KOPT-K1 (cell line): ENCODE measurements around the gene GRM8.

Experiments used
- H3K27ac ChIP-seq: fragments of 200-600 bp; sonication (generic); 2 replicates; pipeline ENCODE4 v1.5.1; 2016; ENCODE audit warnings: antibody characterized with exemption, mild to moderate bottlenecking, low read depth, low read length; ENCODE audit not compliant: poor library complexity, severe bottlenecking
- H3K36me3 ChIP-seq: fragments of 200-600 bp; sonication (generic); 2 replicates; pipeline ENCODE4 v1.5.1; 2017; ENCODE audit warnings: antibody characterized with exemption, mild to moderate bottlenecking, low read length, moderate library complexity; ENCODE audit not compliant: insufficient read depth
- H3K9me3 ChIP-seq: fragments of 200-600 bp; sonication (generic); 2 replicates; pipeline ENCODE4 v1.5.1; 2017; ENCODE audit warnings: antibody characterized with exemption, low read length, mild to moderate bottlenecking; ENCODE audit not compliant: insufficient read depth, poor library complexity, severe bottlenecking

Gene GRM8

DNA sequence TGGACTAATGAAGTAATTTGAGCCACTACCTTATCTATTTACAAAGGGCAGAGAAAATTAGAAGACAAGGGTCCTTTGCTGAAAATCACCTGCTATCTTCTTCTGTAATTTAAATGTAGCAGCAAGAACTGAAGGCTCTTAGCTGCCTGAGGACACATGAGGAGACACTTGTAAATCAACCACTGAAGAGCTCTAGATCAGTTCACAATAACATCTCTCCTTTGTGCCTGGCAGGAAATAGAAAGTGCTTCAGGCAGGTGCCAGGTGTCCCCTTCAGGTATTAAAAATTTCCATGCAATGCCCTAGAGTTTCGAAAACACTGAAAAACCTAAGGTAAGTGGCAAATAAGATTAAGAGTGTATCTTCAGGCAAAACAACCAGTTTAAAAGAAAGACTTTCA lies 474.6 kb downstream of the GRM8 start:
- Histone ChIP-seq H3K27ac (no peak overlapping the region), H3K36me3 (no peaks in the 10 kb centered on the region), H3K9me3 (no peaks in the 10 kb centered on the region)

DNA sequence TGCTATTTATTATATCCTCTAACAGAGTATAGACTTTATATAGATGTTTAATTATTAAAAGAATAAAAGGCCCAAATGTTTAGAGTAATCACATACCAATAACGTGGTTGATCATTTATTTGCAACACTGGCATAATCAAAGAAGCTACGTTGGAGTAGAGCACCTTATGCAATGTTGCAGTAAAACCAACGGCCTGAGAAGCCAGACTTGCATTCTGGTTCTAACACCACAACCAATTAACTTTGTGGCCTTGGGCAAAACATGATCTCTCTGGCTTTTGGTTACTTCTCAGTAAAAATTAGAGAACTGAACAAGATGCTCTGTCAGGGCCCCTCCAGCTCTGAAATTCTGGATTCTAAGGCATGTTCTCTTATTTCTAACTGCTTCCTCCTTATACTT lies 476.2 kb downstream of the GRM8 start:
- H3K36me3 ChIP-seq, result no peaks in the 10 kb centered on the region
- H3K27ac ChIP-seq, result no peak overlapping the region
- H3K9me3 ChIP-seq, result no peaks in the 10 kb centered on the region

DNA sequence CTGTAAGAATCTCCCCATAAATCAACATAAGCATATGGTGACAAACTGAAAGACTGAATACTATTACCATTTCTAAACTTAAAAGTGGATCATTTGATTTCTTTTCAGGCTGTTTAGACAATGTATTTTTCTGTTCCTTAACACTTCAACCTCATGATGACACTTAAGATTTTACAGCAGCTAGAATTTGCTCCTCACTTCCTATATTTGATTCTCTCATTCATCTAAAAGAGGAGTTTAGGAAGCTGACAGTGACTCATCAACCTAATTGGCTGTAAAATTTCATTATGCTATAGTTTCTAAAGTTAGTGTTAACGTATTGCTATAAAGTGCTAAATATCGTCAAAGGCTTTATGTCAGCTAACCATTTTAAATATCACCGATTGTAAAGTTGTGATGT lies 478.7 kb downstream of the GRM8 start:
- H3K27ac ChIP-seq, result no peak overlapping the region

DNA sequence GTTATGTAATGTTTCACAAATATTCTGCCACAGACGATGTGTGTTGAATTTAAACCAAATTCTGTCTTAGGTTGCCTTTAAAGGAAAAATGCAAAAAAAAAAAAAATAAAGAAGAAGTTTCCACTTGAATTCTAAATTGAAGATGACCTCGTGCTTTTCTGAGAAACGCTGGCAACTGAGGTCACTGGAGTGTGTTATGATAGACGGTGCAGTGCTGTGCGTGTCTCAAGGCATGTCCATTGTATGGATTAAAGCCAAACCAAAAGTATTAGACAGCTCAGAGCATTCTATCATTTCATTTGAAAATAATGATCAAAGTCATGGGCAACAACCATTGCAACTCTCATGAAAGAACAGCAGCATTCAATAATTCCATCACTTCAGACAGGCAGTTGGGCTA lies 483.9 kb downstream of the GRM8 start:
- Histone ChIP-seq H3K9me3 (no peaks in the 10 kb centered on the region), H3K27ac (no peak overlapping the region), H3K36me3 (no peaks in the 10 kb centered on the region)

More for the DNA sequence above, 478.7 kb downstream of the GRM8 start:
- no peaks in the 10 kb centered on the region for H3K9me3 ChIP-seq
- no peaks in the 10 kb centered on the region for H3K36me3 ChIP-seq

DNA sequence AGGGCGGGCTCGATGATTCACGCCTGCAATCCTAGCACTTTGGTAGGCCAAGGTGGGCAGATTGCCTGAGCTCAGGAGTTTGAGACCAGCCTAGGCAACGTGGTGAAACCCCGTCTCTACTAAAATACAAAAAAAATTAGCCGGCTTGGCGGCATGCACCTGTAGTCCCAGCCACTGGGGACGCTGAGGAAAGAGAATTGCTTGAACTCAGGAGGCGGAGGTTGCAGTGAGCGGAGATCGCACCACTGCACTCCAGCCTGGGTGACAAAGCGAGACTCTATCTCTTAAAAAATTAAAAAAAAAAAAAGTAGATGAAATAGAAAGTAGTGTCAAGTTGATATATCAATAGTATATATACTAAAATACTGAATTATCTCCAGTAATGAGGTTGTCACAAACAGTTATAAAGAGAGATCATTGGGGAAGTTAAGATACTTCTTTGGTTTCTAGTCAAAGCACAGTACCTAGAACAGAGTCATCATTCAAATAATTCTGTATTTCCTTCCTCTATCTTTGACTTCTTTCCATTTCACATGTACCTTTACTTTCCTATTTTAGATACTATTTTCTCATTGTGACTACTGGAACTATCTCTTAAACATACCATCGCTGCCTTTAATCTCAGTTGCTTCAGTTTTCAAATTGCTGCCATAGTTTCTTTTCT lies 491.7 kb downstream of the GRM8 start:
- Histone ChIP-seq H3K36me3 (no peaks in the 10 kb centered on the region), H3K27ac (no peak overlapping the region), H3K9me3 (no peaks in the 10 kb centered on the region)

DNA sequence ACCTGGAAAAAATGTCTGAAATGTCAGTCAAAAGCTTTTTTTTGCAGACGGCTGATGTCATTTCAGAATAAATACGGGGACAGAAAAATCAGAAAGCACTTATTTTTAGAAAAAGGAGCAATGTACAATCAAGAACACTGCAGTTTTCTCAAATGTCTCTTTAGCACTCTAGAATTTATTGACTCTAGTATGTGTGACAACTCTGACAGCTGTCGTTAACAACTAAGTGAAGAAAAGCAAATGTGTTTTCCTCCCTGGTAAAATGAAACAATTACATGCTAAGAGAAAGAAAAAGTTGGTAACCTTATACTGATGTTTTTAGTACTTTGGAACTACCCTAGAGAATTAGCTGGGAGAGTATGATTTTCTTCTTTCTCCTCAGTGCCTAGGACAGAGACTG lies 497.4 kb downstream of the GRM8 start:
- Histone ChIP-seq H3K9me3 (no peaks in the 10 kb centered on the region), H3K27ac (no peak overlapping the region), H3K36me3 (no peaks in the 10 kb centered on the region)

DNA sequence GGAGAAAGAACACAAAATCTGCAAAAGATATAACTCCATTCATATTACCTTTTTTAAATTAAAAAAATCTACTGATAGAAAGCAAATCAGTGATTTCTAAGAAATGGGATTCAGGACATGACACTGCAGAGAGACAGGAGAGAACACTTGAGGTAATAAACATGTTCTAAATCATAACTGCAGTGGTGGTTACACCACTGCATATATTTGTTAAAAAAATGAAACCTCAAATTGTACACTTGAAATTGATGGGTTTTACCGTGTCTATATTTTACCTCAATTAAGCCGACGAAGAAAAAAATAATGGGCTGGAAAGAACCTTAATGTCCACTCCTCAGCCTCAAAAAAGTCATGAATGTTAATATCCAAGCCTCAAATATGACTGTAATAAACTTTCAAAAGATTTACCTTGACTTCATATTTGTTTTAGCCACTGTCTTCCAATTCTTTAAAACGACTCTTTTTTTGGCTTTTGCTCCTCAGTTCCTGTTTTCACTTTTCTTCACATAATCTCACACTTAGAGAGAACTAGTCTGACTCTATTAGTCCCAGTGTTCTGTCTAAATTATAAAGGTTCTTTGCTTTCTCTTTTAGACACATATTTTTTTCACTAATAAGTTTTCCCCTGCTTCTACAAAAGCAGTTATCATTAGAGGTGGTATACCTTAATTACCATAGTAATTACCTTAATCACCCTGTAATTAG lies 502.4 kb downstream of the GRM8 start:
- Histone ChIP-seq H3K9me3 (no peaks in the 10 kb centered on the region), H3K27ac (no peak overlapping the region), H3K36me3 (no peaks in the 10 kb centered on the region)

DNA sequence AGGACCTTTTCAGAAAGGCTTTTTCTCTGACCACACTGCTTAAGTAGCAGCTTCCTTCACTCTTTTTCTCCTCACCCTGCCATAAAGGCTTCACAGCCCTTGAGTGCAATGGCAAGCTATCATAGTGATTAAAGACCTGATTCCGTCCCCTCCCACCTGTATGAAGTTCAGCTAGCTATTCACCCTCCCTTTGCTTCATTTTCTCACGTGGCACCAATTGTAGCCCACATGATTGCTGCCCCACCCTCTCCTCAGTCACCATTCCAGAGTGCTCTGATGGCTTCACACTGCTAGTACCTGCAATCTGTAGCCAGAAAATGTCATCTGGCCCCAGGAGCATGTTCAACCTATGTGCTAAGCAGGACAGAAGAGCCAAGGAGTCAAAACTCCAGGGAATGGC lies 523.8 kb downstream of the GRM8 start:
- H3K27ac ChIP-seq, result no peak overlapping the region
- no peaks in the 10 kb centered on the region for H3K36me3 ChIP-seq
- H3K9me3 ChIP-seq, result no peaks in the 10 kb centered on the region

DNA sequence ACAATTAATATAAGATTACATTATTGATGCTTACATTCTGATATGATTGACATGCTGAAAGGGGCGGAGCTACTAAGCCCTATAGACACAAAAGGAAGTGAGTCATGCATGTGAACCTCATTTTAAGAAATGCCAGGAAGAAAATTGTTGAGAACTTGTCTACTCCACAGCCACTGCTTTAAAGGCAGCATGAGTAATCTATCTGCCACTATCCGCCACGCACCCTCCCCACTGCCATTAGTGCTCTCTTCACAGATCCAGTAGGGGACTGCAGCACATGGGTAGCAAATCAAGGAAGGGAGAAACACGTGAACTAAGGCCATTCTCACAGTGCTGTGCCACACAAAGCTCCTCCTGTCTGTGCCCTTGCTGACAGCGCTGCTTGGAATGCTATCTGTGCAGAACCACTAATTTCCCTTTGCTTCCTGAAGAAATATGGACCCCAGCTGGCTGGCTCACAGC lies 524.8 kb downstream of the GRM8 start:
- Histone ChIP-seq H3K9me3 (no peaks in the 10 kb centered on the region), H3K27ac (no peak overlapping the region)

DNA sequence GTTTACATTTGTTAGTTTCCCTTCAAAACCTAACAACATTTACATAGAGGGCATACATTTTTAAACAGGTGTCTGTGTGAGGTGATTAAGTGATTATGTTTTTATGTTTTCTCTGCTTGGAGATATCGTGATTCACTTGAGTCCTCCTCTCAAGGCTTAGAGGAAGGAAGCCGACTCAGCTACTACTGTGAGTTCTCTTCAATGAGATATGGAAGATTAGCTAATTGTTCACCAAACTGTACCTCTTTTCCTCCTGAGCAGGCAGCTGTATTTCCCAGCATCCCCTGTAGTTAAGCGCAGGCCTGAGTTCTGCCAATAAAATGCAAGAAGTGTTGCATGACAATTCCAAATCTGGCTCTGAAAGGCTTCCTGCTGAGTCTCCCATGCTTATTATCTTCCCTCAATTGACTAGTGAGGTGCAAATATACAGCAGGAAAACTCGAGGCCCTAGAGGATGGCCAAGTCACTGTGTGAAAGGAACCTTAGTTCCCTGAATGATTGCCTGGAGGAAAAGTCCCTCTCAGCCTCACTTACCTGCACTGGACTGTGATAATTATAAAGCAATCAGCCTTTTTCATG lies 528.7 kb downstream of the GRM8 start:
- H3K9me3 ChIP-seq, result no peaks in the 10 kb centered on the region
- H3K36me3 ChIP-seq, result no peaks in the 10 kb centered on the region
- H3K27ac ChIP-seq, result no peak overlapping the region

More for the DNA sequence above, 524.8 kb downstream of the GRM8 start:
- H3K36me3 ChIP-seq, result no peaks in the 10 kb centered on the region

DNA sequence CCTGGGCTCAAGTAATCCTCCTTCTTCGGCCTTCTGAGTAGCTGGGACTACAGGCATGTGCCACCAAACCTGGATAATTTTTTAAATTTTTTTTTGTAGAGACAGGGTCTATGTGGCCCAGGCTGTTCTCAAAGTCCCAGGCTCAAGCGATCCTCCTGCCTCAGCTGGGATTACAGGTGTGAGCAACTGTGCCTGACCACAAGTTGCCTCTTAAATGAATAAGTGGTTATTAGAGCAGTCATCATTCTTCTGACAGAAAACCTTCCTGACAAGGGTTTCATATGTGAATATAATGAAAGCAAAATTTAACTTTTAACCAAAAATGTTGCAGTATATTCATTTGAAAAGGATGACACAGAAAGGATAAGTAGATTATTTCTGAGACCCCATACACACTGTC lies 532.5 kb downstream of the GRM8 start:
- Histone ChIP-seq H3K27ac (no peak overlapping the region), H3K9me3 (no peaks in the 10 kb centered on the region), H3K36me3 (no peaks in the 10 kb centered on the region)

DNA sequence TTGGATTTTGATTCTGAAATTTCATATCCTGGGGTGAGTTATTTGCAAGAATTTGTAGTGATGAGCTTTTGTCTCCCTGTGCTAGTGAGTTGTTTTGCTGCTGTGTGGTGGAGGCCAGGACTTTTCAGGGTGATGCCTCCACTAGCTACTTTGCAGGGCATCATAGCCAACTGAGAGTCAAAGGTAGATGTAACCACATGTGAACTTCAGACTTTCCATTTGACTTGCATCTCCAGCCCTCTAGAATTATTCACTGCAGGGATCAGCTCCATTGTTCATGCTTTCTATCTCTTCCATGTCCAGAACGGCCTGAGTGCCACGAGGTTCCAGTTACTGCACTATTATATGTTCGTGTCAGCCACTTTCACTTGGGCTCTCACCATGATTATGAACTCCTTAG lies 534.3 kb downstream of the GRM8 start:
- no peaks in the 10 kb centered on the region for H3K9me3 ChIP-seq
- H3K27ac ChIP-seq, result no peak overlapping the region
- no peaks in the 10 kb centered on the region for H3K36me3 ChIP-seq

DNA sequence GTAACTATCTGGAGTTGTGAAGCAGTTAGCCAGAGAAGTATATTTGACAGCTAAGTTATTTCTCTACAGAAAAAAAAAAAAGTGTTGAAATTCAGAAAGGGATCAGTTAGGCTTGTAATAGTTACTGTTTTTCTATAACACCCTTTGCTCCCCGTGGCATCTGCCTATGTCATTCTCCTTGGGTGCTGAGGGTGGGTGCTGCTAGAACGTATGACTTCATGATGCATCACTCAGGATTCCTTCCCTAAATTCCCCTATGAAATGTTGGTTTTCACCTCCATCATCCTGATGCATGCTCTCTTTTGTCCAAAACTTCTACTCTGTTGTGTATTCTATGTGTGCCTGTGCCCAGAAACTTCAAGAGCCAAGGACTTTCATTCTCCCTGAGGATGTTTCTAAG lies 536.4 kb downstream of the GRM8 start:
- Histone ChIP-seq H3K9me3 (no peaks in the 10 kb centered on the region), H3K27ac (no peak overlapping the region), H3K36me3 (no peaks in the 10 kb centered on the region)

DNA sequence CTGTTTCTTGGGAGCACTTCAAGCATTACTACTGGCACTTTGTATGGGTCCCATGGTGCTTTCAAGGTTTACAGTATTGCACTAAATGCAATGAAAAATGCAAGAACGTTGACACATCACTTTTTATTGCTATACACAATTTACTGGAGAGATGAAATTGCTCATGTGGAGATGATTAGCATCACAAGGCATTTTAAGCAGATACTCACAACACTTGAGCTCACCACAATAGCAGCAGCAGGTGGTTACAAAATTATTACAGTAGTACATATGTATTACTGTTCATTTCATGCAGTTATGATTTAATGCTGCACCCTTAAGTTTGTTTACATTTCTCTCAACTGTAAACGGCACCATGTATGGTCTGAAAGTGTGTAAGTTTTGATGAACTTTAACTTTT lies 537.7 kb downstream of the GRM8 start:
- H3K27ac ChIP-seq, result no peak overlapping the region
- H3K36me3 ChIP-seq, result no peaks in the 10 kb centered on the region
- H3K9me3 ChIP-seq, result no peaks in the 10 kb centered on the region

DNA sequence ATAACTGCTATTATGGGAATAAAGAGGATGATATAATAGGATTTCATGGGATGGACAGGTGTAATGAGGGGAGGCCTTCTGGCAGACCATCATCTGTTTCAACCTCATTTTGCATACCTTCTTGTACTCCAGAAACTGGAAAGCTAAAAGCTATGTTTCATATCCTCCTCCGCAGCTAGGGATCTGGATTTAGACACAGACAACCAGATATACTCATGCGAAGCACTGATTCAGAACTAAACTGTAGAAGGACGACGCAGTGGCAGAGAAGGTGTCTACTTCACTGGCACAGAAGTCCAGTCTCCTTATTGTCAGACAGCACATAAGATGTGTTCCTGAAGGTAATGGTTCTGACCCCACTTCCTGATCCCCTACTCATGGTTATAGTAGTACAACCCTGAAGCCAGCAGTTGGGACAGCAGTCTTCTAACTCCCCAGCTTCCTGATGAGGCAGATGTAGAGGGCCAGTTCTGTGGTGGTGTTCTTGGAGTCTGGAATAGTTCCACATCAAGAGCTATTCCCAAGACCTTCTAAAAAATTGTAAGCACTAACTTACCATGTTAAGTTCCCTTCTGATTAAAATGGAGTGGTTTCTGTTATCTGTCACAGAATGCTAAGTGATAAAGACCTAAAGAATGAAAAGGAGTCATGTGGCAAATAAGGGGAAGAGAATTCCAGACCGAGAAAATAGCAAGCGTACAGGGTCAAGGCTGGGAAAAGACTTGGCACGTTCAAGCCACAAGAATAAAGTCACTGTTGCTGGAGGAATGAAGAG lies 550.3 kb downstream of the GRM8 start:
- Histone ChIP-seq H3K9me3 (no peaks in the 10 kb centered on the region), H3K27ac (no peak overlapping the region), H3K36me3 (no peaks in the 10 kb centered on the region)
